UCSD-AML1 (cell line): ENCODE measurements around the gene TTC39C.
"Not testable (repeated sequence)": the region's sequence is repeated elsewhere in the genome, so short reads cannot be mapped to it uniquely, and the experiment has no call there.

ENCODE experiments used
- DNase-seq: peaks from one replicate; lab custom pipeline; 2025; ENCODE audit not compliant: unreplicated experiment; lab: John Stamatoyannopoulos, UW

TTC39C gene

GRCh38 chr18:24051031-24051947 is 36.7 kb downstream of the TTC39C start:
- DNase-seq, result no peak

GRCh38 chr18:24052053-24052452 is 37.5 kb downstream of the TTC39C start:
- no peak for DNase-seq

GRCh38 chr18:24053211-24053610 is 38.7 kb downstream of the TTC39C start:
- DNase-seq, result no peak

GRCh38 chr18:24054130-24054529 is 39.6 kb downstream of the TTC39C start:
- DNase-seq, result no peak

- no peak for DNase-seq
Observed at GRCh38 chr18:24055009-24055804, 40.7 kb downstream of the TTC39C start.

GRCh38 chr18:24055878-24056277 is 41.3 kb downstream of the TTC39C start:
- DNase-seq, result no peak

GRCh38 chr18:24056506-24056905 is 42.0 kb downstream of the TTC39C start:
- DNase-seq, result no peak

- DNase-seq, result no peak
Observed at GRCh38 chr18:24057804-24058203, 43.2 kb downstream of the TTC39C start.

GRCh38 chr18:24059385-24059784 is 44.8 kb downstream of the TTC39C start:
- DNase-seq, result not testable (repeated sequence)

- no peak for DNase-seq
Observed at GRCh38 chr18:24060644-24061043, 46.1 kb downstream of the TTC39C start.

GRCh38 chr18:24063121-24063731 is 48.7 kb downstream of the TTC39C start:
- no peak for DNase-seq

GRCh38 chr18:24064391-24065100 is 50.0 kb downstream of the TTC39C start:
- DNase-seq, result no peak

- no peak for DNase-seq
Observed at GRCh38 chr18:24065906-24066305, 51.4 kb downstream of the TTC39C start.

- DNase-seq, result no peak
Observed at GRCh38 chr18:24068945-24069693, 54.6 kb downstream of the TTC39C start.

- DNase-seq, result no peak
Observed at GRCh38 chr18:24071029-24071428, 56.5 kb downstream of the TTC39C start.

- no peak for DNase-seq
Observed at GRCh38 chr18:24071779-24072178, 57.2 kb downstream of the TTC39C start.

- no peak for DNase-seq
Observed at GRCh38 chr18:24072743-24073142, 58.2 kb downstream of the TTC39C start.

- no peak for DNase-seq
Observed at GRCh38 chr18:24073791-24074190, 59.2 kb downstream of the TTC39C start.

GRCh38 chr18:24074757-24075156 is 60.2 kb downstream of the TTC39C start:
- not testable (repeated sequence) for DNase-seq
